DOHH2 (cell line): Measurements from ENCODE around the gene NMNAT2.

Experiments used
- H3F3A ChIP-seq: fragments of 200-600 bp; sonication (generic), shearing (Covaris generic); 2 replicates; pipeline ENCODE4 v1.6.0; 2016; ENCODE audit warnings: antibody characterized with exemption, mild to moderate bottlenecking; ENCODE audit not compliant: control insufficient read depth, insufficient read depth
- H3K27ac ChIP-seq: fragments of 200-600 bp; sonication (generic); 2 replicates; pipeline ENCODE4 v1.5.1; 2014; ENCODE audit warnings: low read depth, mild to moderate bottlenecking, low read length, moderate library complexity
- H3K27me3 ChIP-seq: fragments of 200-600 bp; sonication (generic); 2 replicates; pipeline ENCODE4 v1.6.1; 2014; ENCODE audit warnings: mild to moderate bottlenecking, low read length, mixed read lengths; ENCODE audit not compliant: control insufficient read depth
- H3K36me3 ChIP-seq: fragments of 200-600 bp; sonication (generic); 2 replicates; pipeline ENCODE4 v1.6.1; 2014; ENCODE audit warnings: mild to moderate bottlenecking, low read length, moderate library complexity, mixed read lengths; ENCODE audit not compliant: control insufficient read depth
- H3K4me1 ChIP-seq: fragments of 200-600 bp; sonication (generic); 2 replicates; pipeline ENCODE4 v1.6.1; 2014; ENCODE audit warnings: mild to moderate bottlenecking, low read length, mixed read lengths; ENCODE audit not compliant: control insufficient read depth
- H3K4me2 ChIP-seq: fragments of 200-600 bp; sonication (generic); 2 replicates; pipeline ENCODE4 v1.6.0; 2014; ENCODE audit warnings: mild to moderate bottlenecking, low read length, moderate library complexity
- H3K4me3 ChIP-seq: fragments of 200-600 bp; sonication (generic); 2 replicates; pipeline ENCODE4 v1.5.1; 2014; ENCODE audit warnings: mild to moderate bottlenecking, low read length, mixed read lengths
- H3K79me2 ChIP-seq: fragments of 200-600 bp; sonication (generic); 2 replicates; pipeline ENCODE4 v1.6.1; 2014; ENCODE audit warnings: mild to moderate bottlenecking, low read length, mixed read lengths; ENCODE audit not compliant: control insufficient read depth
- H3K9me2 ChIP-seq: fragments of 200-600 bp; sonication (generic); replicated peaks from 2 replicates; pipeline ENCODE4 v1.6.1; 2014; ENCODE audit warnings: mild to moderate bottlenecking, low read length, mixed read lengths; ENCODE audit not compliant: control insufficient read depth
- H3K9me3 ChIP-seq: fragments of 200-600 bp; sonication (generic); 2 replicates; pipeline ENCODE4 v1.6.1; 2014; ENCODE audit warnings: antibody characterized with exemption, low read length, mixed read lengths; ENCODE audit not compliant: control insufficient read depth, insufficient read depth
- H4K20me1 ChIP-seq: fragments of 200-600 bp; sonication (generic); 2 replicates; pipeline ENCODE4 v1.6.0; 2014; ENCODE audit warnings: low read depth, mild to moderate bottlenecking, antibody characterized with exemption, low read length, moderate library complexity; ENCODE audit not compliant: control insufficient read depth, insufficient read depth
- CTCF ChIP-seq: fragments of 200-600 bp; sonication (generic); IDR thresholded peaks from one replicate; pipeline ENCODE4 v1.5.1; 2014; ENCODE audit warnings: antibody characterized with exemption, mild to moderate bottlenecking, low read depth, low read length; ENCODE audit not compliant: poor library complexity, severe bottlenecking
- EZH2phosphoT487 ChIP-seq: fragments of 200-600 bp; sonication (generic); IDR thresholded peaks from 2 replicates; pipeline ENCODE4 v1.6.1; 2017; ENCODE audit warnings: borderline replicate concordance, mild to moderate bottlenecking, antibody characterized with exemption, low read length, moderate library complexity, mixed read lengths

The NMNAT2 gene

GRCh38 chr1:183285256-183285655 lies 132.9 kb downstream of the NMNAT2 start:
- no peak for TF ChIP-seq CTCF
- no peak for TF ChIP-seq EZH2phosphoT487
- H3F3A ChIP-seq = no peaks in the 10 kb centered on the region
- H4K20me1 ChIP-seq = no peaks in the 10 kb centered on the region
- no peaks in the 10 kb centered on the region for H3K79me2 ChIP-seq
- H3K4me1 ChIP-seq = no peaks in the 10 kb centered on the region
- no peak overlapping the region for H3K4me3 ChIP-seq
- H3K36me3 ChIP-seq = no peaks in the 10 kb centered on the region
- H3K27me3 ChIP-seq = peaks cover 23% of the 10 kb centered on the region
- H3K4me2 ChIP-seq = no peak overlapping the region
- H3K27ac ChIP-seq = no peak overlapping the region
- H3K9me3 ChIP-seq = no peaks in the 10 kb centered on the region
- no peaks in the 10 kb centered on the region for H3K9me2 ChIP-seq

- no peak for TF ChIP-seq EZH2phosphoT487
- no peak for TF ChIP-seq CTCF
- Histone ChIP-seq H3K36me3 (no peaks in the 10 kb centered on the region), H3K9me2 (no peaks in the 10 kb centered on the region), H3K4me3 (no peak overlapping the region), H3K27me3 (peaks cover 23% of the 10 kb centered on the region), H3F3A (no peaks in the 10 kb centered on the region), H3K9me3 (no peaks in the 10 kb centered on the region), H4K20me1 (no peaks in the 10 kb centered on the region), H3K79me2 (no peaks in the 10 kb centered on the region), H3K27ac (no peak overlapping the region), H3K4me2 (no peak overlapping the region), H3K4me1 (no peaks in the 10 kb centered on the region)
These were observed 134.1 kb downstream of the NMNAT2 start for GRCh38 chr1:183284086-183284485.

- Histone ChIP-seq H3K9me3 (no peaks in the 10 kb centered on the region), H3K27ac (no peak overlapping the region), H3K36me3 (no peaks in the 10 kb centered on the region), H3K4me1 (no peaks in the 10 kb centered on the region), H3K27me3 (peaks cover 23% of the 10 kb centered on the region), H3K4me2 (no peak overlapping the region), H3F3A (no peaks in the 10 kb centered on the region), H3K9me2 (no peaks in the 10 kb centered on the region), H4K20me1 (no peaks in the 10 kb centered on the region), H3K4me3 (no peak overlapping the region), H3K79me2 (no peaks in the 10 kb centered on the region)
- no peak for TF ChIP-seq CTCF
These were observed 134.9 kb downstream of the NMNAT2 start for GRCh38 chr1:183283286-183283685.
